Prostate gland (tissue), 2 donors: ENCODE measurements around the gene TOMM7.

Experiments used
- POLR2AphosphoS5 ChIP-seq: sonication (generic); formaldehyde crosslinking; IDR thresholded peaks from one replicate; pipeline ENCODE4 v1.6.1; 2017; ENCODE audit warnings: antibody characterized with exemption
- TF ChIP-seq, protein P1 (sequence below), 4 experiments: fragments of 200-600 bp in 2 of 4; fragments of 450-650 bp in 2 of 4; sonication (generic) in 2 of 4; IDR thresholded peaks; 1 replicate in 3 of 4; 2 replicates in 1 of 4; pipeline ENCODE4 v1.5.1; 2016 to 2019; ENCODE audit warnings: antibody characterized with exemption in 4 of 4, mild to moderate bottlenecking in 2 of 4, moderate library complexity in 2 of 4

GRCh38 chr7:22819476-22819875, 3.2 kb downstream of the TOMM7 start:
- TF ChIP-seq, protein P1, sequence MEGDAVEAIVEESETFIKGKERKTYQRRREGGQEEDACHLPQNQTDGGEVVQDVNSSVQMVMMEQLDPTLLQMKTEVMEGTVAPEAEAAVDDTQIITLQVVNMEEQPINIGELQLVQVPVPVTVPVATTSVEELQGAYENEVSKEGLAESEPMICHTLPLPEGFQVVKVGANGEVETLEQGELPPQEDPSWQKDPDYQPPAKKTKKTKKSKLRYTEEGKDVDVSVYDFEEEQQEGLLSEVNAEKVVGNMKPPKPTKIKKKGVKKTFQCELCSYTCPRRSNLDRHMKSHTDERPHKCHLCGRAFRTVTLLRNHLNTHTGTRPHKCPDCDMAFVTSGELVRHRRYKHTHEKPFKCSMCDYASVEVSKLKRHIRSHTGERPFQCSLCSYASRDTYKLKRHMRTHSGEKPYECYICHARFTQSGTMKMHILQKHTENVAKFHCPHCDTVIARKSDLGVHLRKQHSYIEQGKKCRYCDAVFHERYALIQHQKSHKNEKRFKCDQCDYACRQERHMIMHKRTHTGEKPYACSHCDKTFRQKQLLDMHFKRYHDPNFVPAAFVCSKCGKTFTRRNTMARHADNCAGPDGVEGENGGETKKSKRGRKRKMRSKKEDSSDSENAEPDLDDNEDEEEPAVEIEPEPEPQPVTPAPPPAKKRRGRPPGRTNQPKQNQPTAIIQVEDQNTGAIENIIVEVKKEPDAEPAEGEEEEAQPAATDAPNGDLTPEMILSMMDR (IDR thresholded peaks at IDR 0.05) = no peak
- no peak for TF ChIP-seq POLR2AphosphoS5
